Mesenchymal stem cell (in vitro differentiated cells and primary cell): ENCODE measurements around the gene ODF2.

Source experiments
- DNase-seq: peaks from one replicate; pipeline ENCODE4 v3.0.0-alpha.2; 2013
- H2AFZ ChIP-seq: one replicate; pipeline ENCODE4 v1.6.1; 2013; ENCODE audit warnings: low read depth, mild to moderate bottlenecking, control low read depth, inconsistent platforms, low read length, moderate library complexity
- H2AK5ac ChIP-seq: 2 replicates; pipeline ENCODE4 v1.6.1; 2013; ENCODE audit warnings: low read length, moderate library complexity, mild to moderate bottlenecking, inconsistent platforms; ENCODE audit not compliant: severe bottlenecking
- H2BK120ac ChIP-seq: one replicate; pipeline ENCODE4 v1.6.1; 2013; ENCODE audit warnings: low read depth, mild to moderate bottlenecking, inconsistent platforms, low read length, moderate library complexity
- H2BK12ac ChIP-seq, 2 experiments: one replicate each; pipeline ENCODE4 v1.6.1; 2013; ENCODE audit warnings: inconsistent platforms in 2 of 2, low read length in 2 of 2, mild to moderate bottlenecking in 2 of 2, moderate library complexity in 2 of 2, control low read depth in 1 of 2
- H2BK15ac ChIP-seq: one replicate; pipeline ENCODE4 v1.6.1; 2013; ENCODE audit warnings: mild to moderate bottlenecking, low read depth, inconsistent platforms; ENCODE audit not compliant: poor library complexity, severe bottlenecking
- H2BK5ac ChIP-seq: 2 replicates; pipeline ENCODE4 v1.6.1; 2013; ENCODE audit warnings: low read depth, mild to moderate bottlenecking, low read length, control low read depth, inconsistent platforms; ENCODE audit not compliant: poor library complexity, severe bottlenecking
- H3K14ac ChIP-seq, 2 experiments: one replicate each; pipeline ENCODE4 v1.6.1; 2013; ENCODE audit warnings: inconsistent platforms in 2 of 2, low read length in 2 of 2, control low read depth in 1 of 2, mild to moderate bottlenecking in 1 of 2, moderate library complexity in 1 of 2
- H3K18ac ChIP-seq, 2 experiments: one replicate each; pipeline ENCODE4 v1.6.1; 2013; ENCODE audit warnings: inconsistent platforms in 2 of 2, low read length in 2 of 2, control low read depth in 1 of 2, low read depth in 1 of 2, mild to moderate bottlenecking in 1 of 2
- H3K23ac ChIP-seq, 2 experiments: one replicate each; pipeline ENCODE4 v1.6.1; 2013; ENCODE audit warnings: inconsistent platforms in 2 of 2, low read length in 2 of 2, mild to moderate bottlenecking in 2 of 2, moderate library complexity in 2 of 2, control low read depth in 1 of 2
- H3K27ac ChIP-seq: 2 replicates; pipeline ENCODE4 v1.5.1; 2013; ENCODE audit warnings: mild to moderate bottlenecking, moderate library complexity, low read length, control low read depth, inconsistent platforms; ENCODE audit not compliant: poor library complexity, severe bottlenecking
- H3K27me3 ChIP-seq, 2 experiments: 2 replicates each; pipeline versions ENCODE4 v1.6.1 to v1.7.0; 2013; ENCODE audit warnings: low read length in 2 of 2, mild to moderate bottlenecking in 2 of 2, moderate library complexity in 2 of 2, control low read depth in 1 of 2, inconsistent platforms in 1 of 2; ENCODE audit not compliant: control insufficient read depth in 1 of 2, insufficient read depth in 1 of 2
- H3K36me3 ChIP-seq, 2 experiments: 2 replicates each; pipeline versions ENCODE4 v1.6.1 to v1.7.0; 2013; ENCODE audit warnings: low read length in 2 of 2, control low read depth in 1 of 2, inconsistent platforms in 1 of 2, low read depth in 1 of 2, mild to moderate bottlenecking in 1 of 2; ENCODE audit not compliant: insufficient read depth in 2 of 2, control insufficient read depth in 1 of 2
- H3K4ac ChIP-seq, 2 experiments: one replicate each; pipeline ENCODE4 v1.6.1; 2013; ENCODE audit warnings: inconsistent platforms in 2 of 2, low read length in 2 of 2, mild to moderate bottlenecking in 2 of 2, moderate library complexity in 2 of 2, control low read depth in 1 of 2, low read depth in 1 of 2
- H3K4me1 ChIP-seq: 2 replicates; pipeline ENCODE4 v1.6.1; 2013; ENCODE audit warnings: low read depth, low read length, control low read depth; ENCODE audit not compliant: control insufficient read depth, insufficient read depth
- H3K4me2 ChIP-seq: 2 replicates; pipeline ENCODE4 v1.6.1; 2013; ENCODE audit warnings: low read length, mild to moderate bottlenecking, inconsistent platforms; ENCODE audit not compliant: poor library complexity, severe bottlenecking
- H3K4me3 ChIP-seq, 2 experiments: 2 replicates each; pipeline versions ENCODE4 v1.5.1 to v1.7.0; 2013; ENCODE audit warnings: low read length in 2 of 2, mild to moderate bottlenecking in 2 of 2, control low read depth in 1 of 2, low read depth in 1 of 2; ENCODE audit not compliant: insufficient read depth in 1 of 2
- H3K79me1 ChIP-seq: replicated peaks from 2 replicates; pipeline ENCODE4 v1.6.1; 2013; ENCODE audit warnings: mild to moderate bottlenecking, control low read depth, low read length, inconsistent platforms; ENCODE audit not compliant: poor library complexity, severe bottlenecking
- H3K9ac ChIP-seq: 2 replicates; pipeline ENCODE4 v1.7.0; 2013; ENCODE audit warnings: mild to moderate bottlenecking, low read length, moderate library complexity
- H3K9me3 ChIP-seq: 2 replicates; pipeline ENCODE4 v1.7.0; 2013; ENCODE audit warnings: mild to moderate bottlenecking, low read length; ENCODE audit not compliant: control insufficient read depth
- H4K8ac ChIP-seq: one replicate; pipeline ENCODE4 v1.6.1; 2013; ENCODE audit warnings: inconsistent platforms, mild to moderate bottlenecking, low read length, moderate library complexity
- H4K91ac ChIP-seq: one replicate; pipeline ENCODE4 v1.6.1; 2013; ENCODE audit warnings: mild to moderate bottlenecking, low read length, inconsistent platforms
- WGBS: methylation state at CpG from one replicate; pipeline ENCODE4 v1.1.7; 2013; ENCODE audit warnings: mixed read lengths; 5-methylcytosine and 5-hydroxymethylcytosine counted together

ODF2 gene

DNA sequence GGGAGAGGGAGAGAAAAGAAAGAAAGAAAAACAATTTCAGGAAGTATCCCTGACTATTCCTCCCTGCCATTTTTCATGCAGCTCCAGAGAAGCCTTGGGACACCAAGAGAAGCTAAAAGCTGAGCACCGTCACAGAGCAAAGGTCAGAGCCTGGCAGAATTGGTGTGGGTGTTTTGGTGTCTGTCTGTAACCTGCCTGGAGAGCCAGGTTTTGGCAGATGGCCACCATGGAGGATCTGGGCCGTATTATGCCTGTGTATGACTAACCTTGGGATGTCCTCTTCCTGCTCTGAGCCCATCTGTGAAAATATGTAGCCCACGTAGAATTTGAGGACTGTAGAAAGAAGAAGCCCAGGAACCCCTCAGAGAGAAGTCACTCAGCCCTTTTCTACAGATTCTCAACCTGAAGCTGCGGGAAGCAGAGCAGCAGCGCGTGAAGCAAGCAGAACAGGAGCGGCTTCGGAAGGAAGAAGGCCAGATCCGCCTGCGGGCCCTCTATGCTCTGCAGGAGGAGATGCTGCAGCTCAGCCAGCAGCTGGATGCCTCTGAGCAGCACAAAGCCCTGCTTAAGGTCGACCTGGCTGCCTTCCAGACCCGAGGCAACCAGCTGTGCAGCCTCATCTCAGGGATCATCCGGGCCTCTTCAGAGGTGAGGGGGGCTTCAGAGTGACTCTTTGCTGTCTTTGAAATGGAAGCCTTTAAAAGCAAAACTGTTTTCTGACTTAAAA lies 67.6 kb downstream of the ODF2 start:
- Histone ChIP-seq H4K91ac (no peak overlapping the region), H4K8ac (peak overlapping the region; percentile 30), H2AFZ (no peak overlapping the region), H3K18ac (no peak overlapping the region), H3K4me1 (peaks cover 15% of the 10 kb centered on the region), H3K36me3 (peaks cover 28 to 63% of the 10 kb centered on the region in 2 experiments), H3K27me3 (no peaks in the 10 kb centered on the region), H3K4me2 (peak overlapping the region; percentile 54), H3K4me3 (no peak overlapping the region), H2AK5ac (peak overlapping the region; percentile 75), H3K79me1 (peaks cover 6% of the 10 kb centered on the region), H2BK120ac (no peak overlapping the region), H3K9ac (peak overlapping the region; percentile 4), H3K27ac (peak overlapping the region; percentile 96), H2BK5ac (no peak overlapping the region), H3K14ac (no peak overlapping the region), H3K23ac (no peak overlapping the region), H3K4ac (no peak overlapping the region), H2BK12ac (no peak overlapping the region), H3K9me3 (no peaks in the 10 kb centered on the region), H2BK15ac (no peak overlapping the region)
- 82% methylated on average over 12 of the region's 13 CpGs for WGBS
- DNase-seq, result peak; percentile 29

DNA sequence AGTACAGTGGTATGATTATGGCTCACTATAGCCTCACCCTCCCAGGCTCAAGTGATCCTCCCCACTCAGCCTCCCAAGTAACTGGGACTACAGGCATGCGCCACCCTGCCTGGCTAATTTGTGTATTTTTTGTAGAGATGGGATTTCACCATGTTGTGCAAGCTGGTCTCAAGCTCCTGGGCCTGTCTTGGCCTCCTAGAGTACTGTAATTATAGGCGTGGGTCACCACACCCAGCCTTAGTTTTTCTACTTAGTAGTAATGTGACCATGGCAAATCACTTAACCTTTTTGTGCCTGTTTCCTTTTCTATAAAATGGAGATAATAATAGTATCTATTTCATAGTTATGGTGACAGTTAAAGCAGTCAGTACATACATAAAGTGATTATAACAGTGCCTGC lies 70.9 kb downstream of the ODF2 start:
- Histone ChIP-seq H3K27me3 (no peaks in the 10 kb centered on the region), H2BK15ac (no peak overlapping the region), H3K27ac (no peak overlapping the region), H3K9me3 (no peaks in the 10 kb centered on the region), H2AK5ac (no peak overlapping the region), H3K36me3 (peaks cover 43 to 72% of the 10 kb centered on the region in 2 experiments), H3K14ac (no peak overlapping the region), H4K8ac (no peak overlapping the region), H2BK12ac (no peak overlapping the region), H3K23ac (no peak overlapping the region), H3K4me2 (no peak overlapping the region), H2AFZ (no peak overlapping the region), H4K91ac (no peak overlapping the region), H2BK120ac (no peak overlapping the region), H3K4me3 (no peak overlapping the region), H3K9ac (no peak overlapping the region), H3K79me1 (peaks cover 5% of the 10 kb centered on the region), H3K18ac (no peak overlapping the region), H2BK5ac (peak overlapping the region; percentile 80), H3K4me1 (peaks cover 12% of the 10 kb centered on the region), H3K4ac (no peak overlapping the region)
- DNase-seq, result no peak
- WGBS, result no CpG with 5 or more reads among the region's 2 CpGs

DNA sequence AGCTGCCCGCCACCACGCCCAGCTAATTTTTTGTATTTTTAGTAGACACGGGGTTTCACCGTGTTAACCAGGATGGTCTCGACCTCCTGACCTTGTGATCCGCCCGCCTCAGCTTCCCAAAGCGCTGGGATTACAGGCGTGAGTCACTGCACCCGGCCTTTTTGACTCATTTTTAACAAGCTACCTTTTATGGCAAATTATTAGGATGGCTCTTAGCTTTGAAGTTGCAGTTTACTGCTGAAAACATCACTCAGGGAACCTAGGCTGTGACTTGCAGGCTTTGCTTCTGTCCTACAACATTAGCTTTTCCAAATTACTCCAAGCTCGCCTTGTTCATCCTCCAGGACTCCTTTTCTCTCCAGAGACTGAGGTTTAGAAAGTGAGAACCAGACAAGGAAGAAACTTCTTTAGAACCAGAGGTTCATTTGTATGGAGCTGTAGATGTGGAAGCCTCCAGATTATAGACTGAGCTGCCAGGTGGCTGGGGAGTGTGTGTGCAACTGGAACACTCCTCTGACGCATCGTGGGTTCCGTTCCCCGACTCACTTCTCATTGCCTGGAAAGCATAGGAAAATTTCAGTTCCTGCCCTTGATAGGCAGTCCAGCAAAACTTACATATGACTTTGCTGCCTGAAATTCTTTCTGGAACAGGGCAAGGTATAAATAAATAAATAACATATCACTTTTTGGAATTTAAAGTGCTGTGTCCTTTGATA lies 72.8 kb downstream of the ODF2 start:
- DNase-seq, result peak; percentile 44
- Histone ChIP-seq H3K14ac (no peak overlapping the region), H3K23ac (no peak overlapping the region), H2AFZ (no peak overlapping the region), H3K9ac (no peak overlapping the region), H2AK5ac (no peak overlapping the region), H3K79me1 (peaks cover 5% of the 10 kb centered on the region), H4K91ac (no peak overlapping the region), H3K9me3 (no peaks in the 10 kb centered on the region), H2BK5ac (no peak overlapping the region), H3K27ac (no peak overlapping the region), H4K8ac (no peak overlapping the region), H2BK12ac (no peak overlapping the region), H3K4me1 (peaks cover 2% of the 10 kb centered on the region), H3K4me3 (no peak overlapping the region), H2BK15ac (no peak overlapping the region), H3K18ac (no peak overlapping the region), H3K36me3 (peaks cover 45 to 75% of the 10 kb centered on the region in 2 experiments), H3K27me3 (no peaks in the 10 kb centered on the region), H2BK120ac (no peak overlapping the region), H3K4me2 (no peak overlapping the region), H3K4ac (no peak overlapping the region)
- 50% methylated on average over 15 of the region's 15 CpGs for WGBS

DNA sequence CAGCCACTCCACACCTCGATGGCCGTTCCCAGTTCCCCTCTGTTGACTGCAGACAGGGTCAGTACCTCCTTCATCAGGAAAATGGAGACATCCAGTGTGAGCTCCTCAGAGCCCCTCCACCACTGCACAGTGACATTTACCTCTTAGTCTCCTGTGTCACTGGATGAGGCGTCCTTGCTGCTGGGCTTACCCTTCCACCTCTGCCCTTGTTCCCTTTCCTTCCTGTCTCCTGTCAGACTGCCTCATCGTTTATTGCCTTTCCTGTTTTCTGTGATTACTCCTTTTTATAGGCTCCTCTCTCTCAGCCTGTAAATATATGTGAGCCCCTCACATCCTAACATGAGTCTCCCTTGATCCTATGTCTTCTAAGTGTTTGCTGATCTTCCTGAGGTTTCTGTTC lies 73.4 kb downstream of the ODF2 start:
- H3K4me2 ChIP-seq, result no peak overlapping the region
- no peak overlapping the region for H2AFZ ChIP-seq
- no peak overlapping the region for H3K27ac ChIP-seq
- no peak overlapping the region for H4K8ac ChIP-seq
- no peak overlapping the region for H2BK120ac ChIP-seq
- H2AK5ac ChIP-seq, result no peak overlapping the region
- H3K14ac ChIP-seq, result no peak overlapping the region
- no peak overlapping the region for H3K18ac ChIP-seq
- no peak overlapping the region for H3K4ac ChIP-seq
- no peak for DNase-seq
- no peak overlapping the region for H4K91ac ChIP-seq
- H3K79me1 ChIP-seq, result peaks cover 5% of the 10 kb centered on the region
- H3K23ac ChIP-seq, result no peak overlapping the region
- peaks cover 50 to 77% of the 10 kb centered on the region in 2 experiments for H3K36me3 ChIP-seq
- H2BK15ac ChIP-seq, result no peak overlapping the region
- H3K4me1 ChIP-seq, result peaks cover 2% of the 10 kb centered on the region
- no peak overlapping the region for H3K9ac ChIP-seq
- no peaks in the 10 kb centered on the region for H3K9me3 ChIP-seq
- WGBS, result 84% methylated on average over 4 of the region's 4 CpGs
- no peaks in the 10 kb centered on the region for H3K27me3 ChIP-seq
- H3K4me3 ChIP-seq, result no peak overlapping the region
- no peak overlapping the region for H2BK5ac ChIP-seq
- H2BK12ac ChIP-seq, result no peak overlapping the region
